Measurements from ENCODE around the gene BIK.

The BIK gene

GRCh38 chr22:43147821-43148220, 37.3 kb downstream of the BIK start:
- DNase-seq (ENCODE audit: low spot score), result no peak
- no peak overlapping the region for H3K27ac ChIP-seq
- TF ChIP-seq CTCF (IDR thresholded peaks at IDR 0.05), result no peak
- no peak overlapping the region for H3K4me3 ChIP-seq

DNA sequence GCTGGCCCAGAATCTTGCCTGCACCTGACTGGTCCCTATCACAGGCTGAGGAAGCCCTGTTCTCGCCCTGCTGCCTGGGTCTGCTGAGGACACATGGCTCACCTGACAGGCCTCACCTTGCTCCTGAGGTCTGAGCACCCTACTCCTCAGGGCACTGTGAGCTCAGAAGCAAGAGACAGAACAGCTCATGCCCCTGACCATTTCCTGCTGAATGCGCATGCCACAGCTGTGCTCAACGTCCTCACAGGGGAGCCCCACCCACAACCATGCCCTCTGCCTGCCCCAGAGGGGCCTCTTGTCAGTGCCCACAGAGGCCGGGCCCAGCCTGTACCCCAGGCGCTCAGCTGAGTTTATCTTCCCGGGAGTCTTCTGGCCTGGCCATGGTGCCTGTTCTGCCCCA, 38.0 kb downstream of the BIK start:
- Histone ChIP-seq H3K27ac (no peak overlapping the region), H3K4me3 (no peak overlapping the region)
- no peak for DNase-seq (ENCODE audit: low spot score)
- TF ChIP-seq CTCF (IDR thresholded peaks at IDR 0.05), result no peak

- TF ChIP-seq CTCF (IDR thresholded peaks at IDR 0.05), result no peak
- Histone ChIP-seq H3K27ac (peak overlapping the region; percentile 72 to 89), H3K4me3 (peak overlapping the region; percentile 83)
- no peak for DNase-seq (ENCODE audit: low spot score)
Observed at GRCh38 chr22:43150731-43151206, 40.2 kb downstream of the BIK start.

DNA sequence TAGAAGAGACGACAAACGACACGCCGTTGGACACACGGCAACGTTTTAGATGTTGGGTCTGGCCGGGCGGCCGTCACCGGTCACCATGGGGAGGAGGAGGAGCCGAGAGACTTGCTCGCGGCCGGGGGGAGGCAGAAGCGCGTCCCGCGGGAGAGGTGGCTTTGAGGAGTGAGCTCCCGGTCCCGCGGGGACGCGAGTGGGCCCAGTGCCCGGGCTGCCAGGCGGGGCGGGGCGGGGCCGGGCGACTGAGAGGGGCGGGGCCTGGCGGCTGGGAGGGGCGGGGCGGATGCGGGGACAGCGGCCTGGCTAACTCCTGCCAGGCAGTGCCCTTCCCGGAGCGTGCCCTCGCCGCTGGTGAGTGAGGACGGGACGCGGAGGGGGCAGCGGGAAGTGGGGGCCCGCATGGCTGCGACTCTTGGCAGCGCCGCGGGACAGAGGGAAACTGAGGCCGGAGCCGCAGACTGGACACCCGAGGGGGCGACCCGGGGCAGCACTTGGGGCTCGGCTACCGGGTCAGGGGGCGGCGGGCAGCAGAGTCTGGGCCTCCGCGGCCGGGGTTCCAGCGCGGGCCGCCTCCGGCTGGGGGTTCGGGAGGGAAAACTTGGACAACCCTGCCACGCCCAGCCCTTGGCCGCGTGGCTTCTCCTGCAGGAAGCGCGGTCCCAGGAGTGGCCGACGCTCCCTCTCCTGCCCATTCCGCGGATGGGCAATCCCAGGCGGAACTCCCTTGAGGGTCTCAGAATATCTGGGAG, 40.9 kb downstream of the BIK start, which contains the start of gene TSPO:
TSPO (plus strand) TSS at position 309 of the 752 bp plus-strand sequence. CDS start 7,680 bp downstream, outside the sequence.
- no peak for TF ChIP-seq CTCF (IDR thresholded peaks at IDR 0.05)
- DNase-seq (ENCODE audit: low spot score), result peak; percentile 92

GRCh38 chr22:43152003-43152356, 41.4 kb downstream of the BIK start:
- Histone ChIP-seq H3K4me3 (peak overlapping the region; percentile 83), H3K27ac (peak overlapping the region; percentile 72 to 89)
- no peak for DNase-seq (ENCODE audit: low spot score)
- no peak for TF ChIP-seq CTCF (IDR thresholded peaks at IDR 0.05)

More for the DNA sequence above, 40.9 kb downstream of the BIK start, which contains the start of gene TSPO:
- Histone ChIP-seq H3K4me3 (peak within 1 kb of the TSS; percentile 83), H3K27ac (peak within 1 kb of the TSS; percentile 72 to 89)

- peak; percentile 87 for DNase-seq (ENCODE audit: low spot score)
- TF ChIP-seq CTCF (IDR thresholded peaks at IDR 0.05), result no peak
- Histone ChIP-seq H3K27ac (peak overlapping the region; percentile 72 to 89), H3K4me3 (peak overlapping the region; percentile 83)
Observed at GRCh38 chr22:43152357-43153071, 42.0 kb downstream of the BIK start.

All from coronary artery (tissue), 2 donors.